Liver (tissue), 9 donors: ENCODE measurements around the gene VSIR. TPM values are rescaled to one million over a fixed set of nuclear protein-coding genes. Genes with fewer than 3 reads are reported as not detected.
A peak's percentile ranks its signal among the peaks of the same experiment; 100 is the strongest.

Source experiments
- DNase-seq: peaks from one replicate; pipeline ENCODE4 v3.0.0-alpha.2; 2017; ENCODE audit warnings: low spot score
- H3K27ac ChIP-seq, 2 donors: one replicate each; pipeline ENCODE4 v1.7.0; 2013; ENCODE audit warnings: inconsistent platforms in 2 of 2, low read length in 2 of 2, control low read depth in 1 of 2, low read depth in 1 of 2, mild to moderate bottlenecking in 1 of 2
- H3K27me3 ChIP-seq, 4 donors: one replicate each; pipeline versions ENCODE4 v1.6.1 to v1.7.0; 2013; ENCODE audit warnings: low read length in 3 of 4, inconsistent platforms in 1 of 4, mild to moderate bottlenecking in 1 of 4, moderate library complexity in 1 of 4; ENCODE audit not compliant: control insufficient read depth in 4 of 4, insufficient read depth in 4 of 4
- H3K36me3 ChIP-seq, 4 donors: one replicate each; pipeline versions ENCODE4 v1.6.1 to v1.7.0; 2013; ENCODE audit warnings: low read length in 3 of 4, mild to moderate bottlenecking in 3 of 4, low read depth in 1 of 4, moderate library complexity in 1 of 4; ENCODE audit not compliant: control insufficient read depth in 4 of 4, insufficient read depth in 3 of 4
- H3K4me1 ChIP-seq, 4 donors: one replicate each; pipeline versions ENCODE4 v1.6.1 to v1.7.0; 2013; ENCODE audit warnings: low read length in 3 of 4, mild to moderate bottlenecking in 3 of 4, moderate library complexity in 1 of 4; ENCODE audit not compliant: control insufficient read depth in 4 of 4, insufficient read depth in 4 of 4
- H3K4me3 ChIP-seq, 3 donors: one replicate each; pipeline versions ENCODE4 v1.6.1 to v1.7.0; 2013; ENCODE audit warnings: low read length in 3 of 3, control low read depth in 1 of 3, low read depth in 1 of 3, mild to moderate bottlenecking in 1 of 3
- H3K9ac ChIP-seq, 2 donors: one replicate each; pipeline ENCODE4 v1.7.0; 2013; ENCODE audit warnings: low read length in 2 of 2, mild to moderate bottlenecking in 2 of 2, moderate library complexity in 2 of 2, control low read depth in 1 of 2, low read depth in 1 of 2
- H3K9me3 ChIP-seq, 4 donors: one replicate each; pipeline versions ENCODE4 v1.6.1 to v1.7.0; 2013; ENCODE audit warnings: low read length in 3 of 4; ENCODE audit not compliant: control insufficient read depth in 4 of 4
- ATF3 ChIP-seq: IDR thresholded peaks from 2 replicates; pipeline ENCODE4 v1.6.1; 2016; ENCODE audit warnings: antibody characterized with exemption
- FOXA1 ChIP-seq: IDR thresholded peaks from 2 replicates; pipeline ENCODE4 v1.6.1; 2016; ENCODE audit warnings: antibody characterized with exemption
- FOXA2 ChIP-seq: IDR thresholded peaks from 2 replicates; pipeline ENCODE4 v1.6.1; 2016; ENCODE audit warnings: antibody characterized with exemption
- GABPA ChIP-seq, 2 donors: IDR thresholded peaks in 1 of 2; conservative IDR thresholded peaks in 1 of 2; 2 replicates each; pipeline ENCODE4 v1.6.1; 2016; ENCODE audit warnings: antibody characterized with exemption in 2 of 2, mild to moderate bottlenecking in 1 of 2, moderate library complexity in 1 of 2
- HNF4A ChIP-seq, 2 donors: conservative IDR thresholded peaks; 2 replicates each; pipeline ENCODE4 v1.6.1; 2016; ENCODE audit warnings: antibody characterized with exemption in 2 of 2, mild to moderate bottlenecking in 2 of 2
- HNF4G ChIP-seq: IDR thresholded peaks from 2 replicates; pipeline ENCODE4 v1.6.1; 2016; ENCODE audit warnings: antibody characterized with exemption
- JUND ChIP-seq, 2 donors: IDR thresholded peaks; 2 replicates each; pipeline ENCODE4 v1.6.1; 2016; ENCODE audit warnings: antibody characterized with exemption in 2 of 2
- NR2F2 ChIP-seq: IDR thresholded peaks from 2 replicates; pipeline ENCODE4 v1.6.1; 2016; ENCODE audit warnings: antibody characterized with exemption
- RAD21 ChIP-seq, 2 donors: IDR thresholded peaks; 2 replicates each; pipeline ENCODE4 v1.6.1; 2016; ENCODE audit warnings: antibody characterized with exemption in 2 of 2, mild to moderate bottlenecking in 2 of 2
- REST ChIP-seq: IDR thresholded peaks from 2 replicates; pipeline ENCODE4 v1.6.1; 2016; ENCODE audit warnings: antibody characterized with exemption, mild to moderate bottlenecking
- SP1 ChIP-seq: IDR thresholded peaks from 2 replicates; pipeline ENCODE4 v1.6.1; 2018; ENCODE audit warnings: antibody characterized with exemption, mild to moderate bottlenecking
- YY1 ChIP-seq: IDR thresholded peaks from 2 replicates; pipeline ENCODE4 v1.6.1; 2016; ENCODE audit warnings: antibody characterized with exemption, mild to moderate bottlenecking
- WGBS: extraction: QIAGEN DNeasy Blood & Tissue Kit; methylation state at CpG from one replicate; pipeline ENCODE4 v1.1.7; 2013; 5-methylcytosine and 5-hydroxymethylcytosine counted together
- polyA plus RNA-seq, 2 donors: library from polyadenylated mRNA; stranded (reverse) in 1 of 2; unstranded in 1 of 2; fragments of 200-250 nt in 1 of 2; fragments of >200 nt in 1 of 2; fragmentation: Nextera tagmentation in 1 of 2; extraction: Ambion mirVana in 1 of 2; gene quantifications; one replicate each; pipeline versions ENCODE4 v1.2.1 to v1.2.3, GENCODE V29; 2013 to 2015
- total RNA-seq, 2 donors: library from RNA; depleted of rRNA; stranded (reverse); fragments of >200 nt; gene quantifications; one replicate each; pipeline ENCODE4 v1.2.3, GENCODE V29; 2014
- TF ChIP-seq, protein P1 (sequence below): fragments of 150-350 bp; IDR thresholded peaks from 2 replicates; pipeline ENCODE4 v1.5.1; 2017; ENCODE audit warnings: improper control_type of control experiment, low read depth, low read length; ENCODE audit not compliant: missing input control
- donor health status: healthy.
- donor health status: healthy.
- donor health status: healthy.
- donor health status: healthy.
- donor health status: healthy.

Gene VSIR
- total and polyA plus RNA-seq, 4 donors = 7.2 to 12.2 (median 10.8) TPM

DNA sequence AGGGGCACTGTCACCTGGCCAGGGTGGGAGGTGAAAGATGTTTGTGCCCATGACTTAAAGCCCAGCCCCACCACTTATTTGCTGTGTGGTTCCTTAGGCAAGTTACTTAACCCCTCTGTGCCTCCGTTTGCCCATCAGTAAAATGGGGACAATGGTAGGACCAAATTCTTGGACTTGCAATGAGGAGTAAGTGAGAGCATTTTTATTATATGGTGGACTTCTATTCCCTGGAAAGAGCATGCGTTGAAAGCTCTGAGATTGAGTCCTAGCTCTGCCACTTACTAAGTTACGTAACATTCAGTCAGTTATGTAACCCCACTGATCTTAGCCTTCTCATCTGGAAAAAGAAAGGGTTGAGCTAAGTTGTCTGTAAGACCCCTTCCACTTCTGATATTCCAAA, 18.8 kb downstream of the VSIR start:
- peaks cover 0 to 3% (median 0%) of the 10 kb centered on the region in 4 donors for H3K36me3 ChIP-seq

DNA sequence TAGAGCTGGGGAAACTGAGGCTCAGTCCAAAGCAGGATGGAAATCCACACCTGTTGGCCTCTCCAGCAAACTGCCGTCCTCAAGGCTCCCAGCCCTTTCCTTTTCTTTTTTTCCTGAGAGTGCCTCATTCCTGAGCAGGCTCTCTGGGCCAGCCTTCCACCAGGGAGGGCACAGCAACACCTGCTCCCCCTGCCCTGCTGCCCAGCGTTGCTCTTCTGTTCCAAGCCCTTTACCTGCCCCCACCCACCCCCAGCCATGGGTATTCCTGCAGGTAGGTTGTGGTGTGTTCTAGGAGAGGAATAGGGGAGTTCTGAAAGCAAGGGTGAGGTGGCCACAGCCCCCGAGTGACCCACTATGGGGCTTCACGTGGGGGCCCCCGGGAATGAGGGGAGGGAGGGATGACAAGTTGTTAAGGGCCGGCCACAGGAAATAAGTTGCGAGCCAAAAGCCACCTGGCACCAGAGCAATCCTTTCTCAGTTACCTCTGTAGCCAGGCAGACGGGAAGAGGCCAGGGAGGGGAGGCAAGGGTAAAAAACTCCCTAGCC, 19.3 kb downstream of the VSIR start:
- H3K27me3 ChIP-seq = no peaks in the 10 kb centered on the region
- no peak for DNase-seq
- peaks cover 0 to 22% (median 6%) of the 10 kb centered on the region in 4 donors for H3K4me1 ChIP-seq
- H3K9ac ChIP-seq = no peak overlapping the region
- TF ChIP-seq RAD21 (IDR thresholded peaks at IDR 0.05) (no peak), GABPA (IDR thresholded peaks at IDR 0.05 in 1 of 2, conservative IDR thresholded peaks at IDR 0.05 in 1 of 2) (no peak), REST (no peak), FOXA2 (no peak)
- H3K4me3 ChIP-seq = no peak overlapping the region
- H3K36me3 ChIP-seq = peaks cover 0 to 3% (median 0%) of the 10 kb centered on the region in 4 donors
- peak overlapping the region; percentile 44 to 64 for H3K27ac ChIP-seq
- 74% methylated on average over 8 of the region's 8 CpGs for WGBS
- H3K9me3 ChIP-seq = no peaks in the 10 kb centered on the region

More for the DNA sequence above, 18.8 kb downstream of the VSIR start:
- H3K27ac ChIP-seq = peak overlapping the region; percentile 44 to 64
- H3K4me3 ChIP-seq = no peak overlapping the region
- H3K27me3 ChIP-seq = no peaks in the 10 kb centered on the region
- no peak for TF ChIP-seq JUND (IDR thresholded peaks at IDR 0.05)
- no peak for TF ChIP-seq SP1
- TF ChIP-seq HNF4A (conservative IDR thresholded peaks at IDR 0.05) = no peak
- no peak for TF ChIP-seq NR2F2
- TF ChIP-seq FOXA2 = no peak
- H3K4me1 ChIP-seq = peaks cover 0 to 19% (median 4%) of the 10 kb centered on the region in 4 donors
- 92% methylated on average over 3 of the region's 3 CpGs for WGBS
- no peak overlapping the region for H3K9ac ChIP-seq
- no peak for DNase-seq
- H3K9me3 ChIP-seq = no peaks in the 10 kb centered on the region

GRCh38 chr10:71753091-71753959, 20.0 kb downstream of the VSIR start:
- H3K9me3 ChIP-seq = no peaks in the 10 kb centered on the region
- peak overlapping the region; percentile 23 to 64 for H3K27ac ChIP-seq
- peak overlapping the region in 1 of 2 donors; percentile 12 for H3K9ac ChIP-seq
- H3K36me3 ChIP-seq = peaks cover 0 to 3% (median 0%) of the 10 kb centered on the region in 4 donors
- H3K4me3 ChIP-seq = no peak overlapping the region
- H3K4me1 ChIP-seq = peaks cover 0 to 22% (median 8%) of the 10 kb centered on the region in 4 donors
- no peak for DNase-seq
- WGBS = 79% methylated on average over 15 of the region's 15 CpGs
- no peak for TF ChIP-seq JUND (IDR thresholded peaks at IDR 0.05)
- TF ChIP-seq ATF3 = no peak
- TF ChIP-seq YY1 = no peak
- TF ChIP-seq, protein P1, sequence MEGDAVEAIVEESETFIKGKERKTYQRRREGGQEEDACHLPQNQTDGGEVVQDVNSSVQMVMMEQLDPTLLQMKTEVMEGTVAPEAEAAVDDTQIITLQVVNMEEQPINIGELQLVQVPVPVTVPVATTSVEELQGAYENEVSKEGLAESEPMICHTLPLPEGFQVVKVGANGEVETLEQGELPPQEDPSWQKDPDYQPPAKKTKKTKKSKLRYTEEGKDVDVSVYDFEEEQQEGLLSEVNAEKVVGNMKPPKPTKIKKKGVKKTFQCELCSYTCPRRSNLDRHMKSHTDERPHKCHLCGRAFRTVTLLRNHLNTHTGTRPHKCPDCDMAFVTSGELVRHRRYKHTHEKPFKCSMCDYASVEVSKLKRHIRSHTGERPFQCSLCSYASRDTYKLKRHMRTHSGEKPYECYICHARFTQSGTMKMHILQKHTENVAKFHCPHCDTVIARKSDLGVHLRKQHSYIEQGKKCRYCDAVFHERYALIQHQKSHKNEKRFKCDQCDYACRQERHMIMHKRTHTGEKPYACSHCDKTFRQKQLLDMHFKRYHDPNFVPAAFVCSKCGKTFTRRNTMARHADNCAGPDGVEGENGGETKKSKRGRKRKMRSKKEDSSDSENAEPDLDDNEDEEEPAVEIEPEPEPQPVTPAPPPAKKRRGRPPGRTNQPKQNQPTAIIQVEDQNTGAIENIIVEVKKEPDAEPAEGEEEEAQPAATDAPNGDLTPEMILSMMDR = no peak
- no peak for TF ChIP-seq HNF4A (conservative IDR thresholded peaks at IDR 0.05)
- peak; percentile 21 for TF ChIP-seq SP1
- no peak for TF ChIP-seq FOXA1
- peak in 1 of 2 donors; percentile 13 for TF ChIP-seq RAD21 (IDR thresholded peaks at IDR 0.05)
- peak; percentile 46 for TF ChIP-seq REST
- no peak for TF ChIP-seq HNF4G
- H3K27me3 ChIP-seq = no peaks in the 10 kb centered on the region
